CD4-positive, CD25-positive, alpha-beta regulatory T cell (primary cell): Measurements from ENCODE around the gene P2RX2. TPM values are rescaled to one million over a fixed set of nuclear protein-coding genes. Genes with fewer than 3 reads are reported as not detected.

ENCODE experiments used
- ATAC-seq, 2 donors: fragments of 150-1000 bp; cut with Tn5 transposase; one replicate each; pipeline ENCODE4 v1.10.0; 2021; ENCODE audit warnings: low read depth in 2 of 2, moderate number of reproducible peaks in 2 of 2, moderate library complexity in 1 of 2
- DNase-seq, 3 donors: peaks; one replicate each; pipeline versions ENCODE4 v3.0.0 to v3.0.0-alpha.2; 2012 to 2022; ENCODE audit warnings: mixed read lengths in 1 of 3
- H3K27ac ChIP-seq: one replicate; pipeline ENCODE4 v1.7.0; 2013; ENCODE audit warnings: mild to moderate bottlenecking, low read length; ENCODE audit not compliant: insufficient read depth, poor library complexity, severe bottlenecking
- H3K27me3 ChIP-seq: one replicate; pipeline ENCODE4 v1.7.0; 2013; ENCODE audit warnings: low read length; ENCODE audit not compliant: control insufficient read depth, insufficient read depth
- H3K36me3 ChIP-seq: one replicate; pipeline ENCODE4 v1.7.0; 2013; ENCODE audit warnings: mild to moderate bottlenecking, low read length, moderate library complexity; ENCODE audit not compliant: control insufficient read depth, insufficient read depth
- H3K4me1 ChIP-seq: 2 replicates; pipeline ENCODE4 v1.7.0; 2013; ENCODE audit warnings: mild to moderate bottlenecking, low read length; ENCODE audit not compliant: insufficient read depth, control insufficient read depth, poor library complexity, severe bottlenecking
- H3K4me3 ChIP-seq: one replicate; pipeline ENCODE4 v1.7.0; 2013; ENCODE audit warnings: low read depth, mild to moderate bottlenecking, low read length, moderate library complexity
- H3K9me3 ChIP-seq, 2 experiments: 1 replicate in 1 of 2; 2 replicates in 1 of 2; pipeline ENCODE4 v1.7.0; 2013; ENCODE audit warnings: low read length in 2 of 2, mild to moderate bottlenecking in 1 of 2, moderate library complexity in 1 of 2; ENCODE audit not compliant: control insufficient read depth in 2 of 2
- H3K27ac Mint-ChIP-seq, 3 donors: one replicate each; pipeline ENCODE4 v1.8.0; 2020 to 2022; ENCODE audit warnings: mild to moderate bottlenecking in 3 of 3, mixed read lengths in 3 of 3, moderate library complexity in 2 of 3
- H3K27me3 Mint-ChIP-seq: one replicate; pipeline ENCODE4 v1.8.0; 2022; ENCODE audit warnings: mild to moderate bottlenecking, mixed read lengths
- H3K36me3 Mint-ChIP-seq: one replicate; pipeline ENCODE4 v1.8.0; 2020; ENCODE audit warnings: mixed read lengths
- H3K4me1 Mint-ChIP-seq, 4 donors: one replicate each; pipeline ENCODE4 v1.8.0; 2020 to 2022; ENCODE audit warnings: mixed read lengths in 4 of 4, mild to moderate bottlenecking in 1 of 4
- H3K4me3 Mint-ChIP-seq, 4 donors: one replicate each; pipeline ENCODE4 v1.8.0; 2020 to 2022; ENCODE audit warnings: mild to moderate bottlenecking in 4 of 4, mixed read lengths in 4 of 4, moderate library complexity in 3 of 4
- H3K9me3 Mint-ChIP-seq, 7 donors: one replicate each; pipeline ENCODE4 v1.8.0; 2020 to 2022; ENCODE audit warnings: mixed read lengths in 7 of 7, mild to moderate bottlenecking in 3 of 7, moderate library complexity in 2 of 7
- polyA plus RNA-seq, 4 donors: library from polyadenylated mRNA; unstranded; fragments of 300-500 nt; fragmentation: Illumina TruSeq; gene quantifications; one replicate each; pipeline ENCODE4 v1.2.3, GENCODE V29; 2021
- total RNA-seq: library from RNA; stranded (reverse); gene quantifications from one replicate; pipeline ENCODE4 v1.2.3, GENCODE V29; 2022

P2RX2 gene
- total and polyA plus RNA-seq, 5 donors from 2014 or later, result not detected

DNA sequence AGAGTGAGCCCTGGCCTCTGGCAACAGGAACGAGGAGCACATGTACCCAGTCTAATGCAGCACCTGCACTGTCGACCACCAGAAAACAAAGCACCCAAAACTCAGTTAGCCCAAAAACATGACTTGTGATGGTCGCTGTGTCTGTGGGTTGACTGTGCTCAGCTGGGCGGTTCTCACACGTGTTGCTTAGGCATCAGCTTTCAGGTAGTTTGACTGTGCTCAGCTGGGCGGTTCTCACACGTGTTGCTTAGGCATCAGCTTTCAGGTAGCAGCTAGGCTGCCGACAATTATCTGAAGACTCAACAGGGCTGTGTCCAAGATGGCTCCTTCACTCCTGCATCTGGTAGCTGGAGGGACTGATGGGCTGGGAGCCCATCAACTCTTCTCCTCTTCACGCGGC lies 7.0 kb upstream of the P2RX2 start:
- H3K27me3 ChIP-seq, result peaks cover 9% of the 10 kb centered on the region
- no peak overlapping the region for H3K27ac ChIP-seq
- Mint-ChIP-seq H3K4me3 (no peak overlapping the region), H3K27me3 (peaks cover 74% of the 10 kb centered on the region), H3K4me1 (peaks cover 0 to 7% (median 6%) of the 10 kb centered on the region in 4 donors), H3K9me3 (peaks cover 0 to 7% (median 0%) of the 10 kb centered on the region in 7 donors), H3K36me3 (no peaks in the 10 kb centered on the region), H3K27ac (no peak overlapping the region)
- no peak for ATAC-seq
- no peaks in the 10 kb centered on the region for H3K4me1 ChIP-seq
- peaks cover 6 to 9% of the 10 kb centered on the region in 2 experiments for H3K9me3 ChIP-seq
- no peak overlapping the region for H3K4me3 ChIP-seq
- DNase-seq, result no peak
- no peaks in the 10 kb centered on the region for H3K36me3 ChIP-seq

DNA sequence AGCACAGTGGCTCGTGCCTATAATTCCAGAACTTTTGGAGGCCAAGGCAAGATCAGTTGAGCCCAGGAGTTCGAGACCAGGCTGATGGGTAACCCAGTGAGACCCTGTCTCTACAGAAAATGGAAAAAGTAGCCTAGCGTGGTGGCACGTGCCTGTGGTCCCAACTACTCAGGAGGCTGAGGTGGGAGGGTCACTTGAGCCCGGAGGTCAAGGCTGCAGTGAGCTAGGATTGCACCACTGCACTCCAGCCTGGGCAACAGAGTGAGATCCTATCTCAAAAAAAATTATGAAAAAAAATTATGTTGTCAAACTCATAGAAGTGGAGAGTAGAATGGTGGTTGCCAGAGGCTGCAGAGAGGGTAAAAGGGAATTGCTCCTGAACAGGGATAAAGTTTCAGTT lies 4.5 kb upstream of the P2RX2 start:
- Mint-ChIP-seq H3K27ac (no peak overlapping the region), H3K27me3 (peaks cover 72% of the 10 kb centered on the region), H3K4me1 (peaks cover 0 to 14% (median 10%) of the 10 kb centered on the region in 4 donors), H3K9me3 (peaks cover 0 to 10% (median 0%) of the 10 kb centered on the region in 7 donors), H3K4me3 (peak overlapping the region in 1 of 4 donors; percentile 15), H3K36me3 (peaks cover 3% of the 10 kb centered on the region)
- Histone ChIP-seq H3K27ac (no peak overlapping the region), H3K36me3 (no peaks in the 10 kb centered on the region), H3K27me3 (peaks cover 18% of the 10 kb centered on the region), H3K4me3 (no peak overlapping the region), H3K9me3 (peaks cover 13 to 21% of the 10 kb centered on the region in 2 experiments), H3K4me1 (no peaks in the 10 kb centered on the region)
- ATAC-seq (no peak), DNase-seq (no peak)

DNA sequence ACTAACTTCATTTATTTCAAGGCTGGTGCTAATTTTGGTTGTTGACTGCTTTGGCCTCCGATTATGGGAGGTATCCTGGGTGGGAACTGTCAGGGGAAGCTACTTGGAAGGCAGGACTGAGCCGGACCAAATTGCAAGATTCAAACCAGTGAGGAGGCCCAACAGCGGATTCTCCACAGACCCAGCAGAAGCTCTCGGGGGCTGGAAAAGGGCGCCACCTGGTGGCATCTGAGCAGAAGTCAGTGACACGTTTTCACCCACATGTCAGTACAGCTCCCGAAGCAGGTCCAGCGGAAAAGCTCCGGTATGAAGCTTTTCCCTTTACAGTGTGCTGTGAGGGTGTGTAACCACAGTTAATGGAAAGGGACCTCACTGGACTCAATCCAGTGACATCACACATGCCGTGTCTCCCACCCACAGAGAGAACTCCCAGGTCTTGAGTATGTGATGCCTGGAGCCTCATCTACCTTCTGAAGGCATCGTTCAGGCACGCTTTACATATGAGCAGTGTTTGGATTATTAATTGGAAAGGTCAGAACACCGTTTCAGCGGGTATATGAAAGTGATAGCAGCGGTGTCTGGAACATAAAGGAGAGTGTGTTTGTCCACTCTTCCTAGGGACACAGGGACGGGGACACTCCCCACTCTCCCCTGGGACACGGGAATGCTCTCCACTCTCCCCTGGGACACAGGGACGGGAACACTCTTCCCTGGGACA lies 3.6 kb upstream of the P2RX2 start:
- Histone ChIP-seq H3K9me3 (peaks cover 13 to 21% of the 10 kb centered on the region in 2 experiments), H3K4me3 (no peak overlapping the region), H3K4me1 (no peaks in the 10 kb centered on the region), H3K27ac (no peak overlapping the region), H3K27me3 (peaks cover 18% of the 10 kb centered on the region), H3K36me3 (no peaks in the 10 kb centered on the region)
- H3K4me1 Mint-ChIP-seq, result peaks cover 0 to 14% (median 10%) of the 10 kb centered on the region in 4 donors
- DNase-seq (peak; percentile 60 to 82 (median 76)), ATAC-seq (peak; percentile 69 to 80)
- peaks cover 3% of the 10 kb centered on the region for H3K36me3 Mint-ChIP-seq
- H3K27me3 Mint-ChIP-seq, result peaks cover 63% of the 10 kb centered on the region
- H3K27ac Mint-ChIP-seq, result no peak overlapping the region
- H3K9me3 Mint-ChIP-seq, result peaks cover 0 to 10% (median 0%) of the 10 kb centered on the region in 7 donors
- no peak overlapping the region for H3K4me3 Mint-ChIP-seq

DNA sequence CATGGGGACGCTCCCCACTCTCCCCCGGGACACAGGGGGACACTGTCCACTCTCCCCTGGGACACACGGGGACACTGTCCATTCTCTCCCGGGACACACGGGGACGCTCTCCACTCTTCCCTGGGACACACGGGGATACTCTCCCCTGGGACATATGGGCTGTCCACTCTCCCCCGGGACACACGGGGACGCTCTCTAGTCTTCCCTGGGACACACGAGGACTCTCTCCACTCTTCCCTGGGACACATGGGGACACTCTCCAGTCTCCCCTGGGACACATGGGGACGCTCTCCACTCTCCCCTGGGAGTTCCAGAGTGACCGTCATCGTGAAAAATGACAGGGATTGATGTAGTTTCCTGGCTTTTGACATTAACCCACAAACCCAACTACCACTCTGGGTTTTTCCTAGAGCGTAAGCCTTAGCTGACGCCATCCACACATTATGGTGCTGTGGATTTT lies 3.0 kb upstream of the P2RX2 start:
- H3K27ac ChIP-seq, result no peak overlapping the region
- H3K4me1 ChIP-seq, result no peaks in the 10 kb centered on the region
- H3K36me3 ChIP-seq, result no peaks in the 10 kb centered on the region
- H3K4me1 Mint-ChIP-seq, result peaks cover 0 to 12% (median 8%) of the 10 kb centered on the region in 4 donors
- peaks cover 0 to 10% (median 0%) of the 10 kb centered on the region in 7 donors for H3K9me3 Mint-ChIP-seq
- peaks cover 58% of the 10 kb centered on the region for H3K27me3 Mint-ChIP-seq
- H3K4me3 Mint-ChIP-seq, result no peak overlapping the region
- H3K36me3 Mint-ChIP-seq, result peaks cover 3% of the 10 kb centered on the region
- peaks cover 18% of the 10 kb centered on the region for H3K27me3 ChIP-seq
- H3K9me3 ChIP-seq, result peaks cover 13 to 21% of the 10 kb centered on the region in 2 experiments
- H3K4me3 ChIP-seq, result no peak overlapping the region
- ATAC-seq, result no peak
- peak overlapping the region in 1 of 3 donors; percentile 49 for H3K27ac Mint-ChIP-seq
- DNase-seq, result no peak

DNA sequence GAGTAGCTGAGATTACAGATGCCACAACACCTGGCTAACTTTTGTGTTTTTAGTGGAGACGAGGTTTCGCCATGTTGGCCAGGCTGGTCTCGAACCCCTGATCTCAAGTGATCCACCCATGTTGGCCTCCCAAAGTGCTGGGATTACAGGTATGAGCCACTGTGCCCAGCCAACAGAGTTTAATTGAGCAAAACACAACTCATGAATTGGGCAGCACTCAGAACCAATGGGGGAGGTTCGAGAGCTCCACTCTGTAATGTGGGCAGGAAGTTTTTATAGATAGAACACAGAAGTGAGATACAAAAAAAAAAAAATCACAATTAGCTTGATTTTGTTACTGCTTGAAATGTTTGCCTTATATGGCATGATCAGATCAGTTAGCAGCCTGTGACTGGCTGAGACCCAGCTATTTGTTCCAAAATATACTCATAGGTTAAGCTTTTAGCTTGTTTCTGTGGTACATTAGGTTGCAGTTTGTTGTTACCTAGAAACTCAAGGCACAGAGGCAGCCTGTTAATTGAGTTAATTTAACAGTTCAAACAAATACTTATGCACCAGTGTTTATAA lies 1.4 kb upstream of the P2RX2 start:
- Histone ChIP-seq H3K9me3 (peaks cover 13 to 21% of the 10 kb centered on the region in 2 experiments), H3K27me3 (peaks cover 18% of the 10 kb centered on the region), H3K4me3 (no peak overlapping the region), H3K4me1 (no peaks in the 10 kb centered on the region), H3K27ac (no peak overlapping the region), H3K36me3 (no peaks in the 10 kb centered on the region)
- peaks cover 0 to 12% (median 7%) of the 10 kb centered on the region in 4 donors for H3K4me1 Mint-ChIP-seq
- peaks cover 3% of the 10 kb centered on the region for H3K36me3 Mint-ChIP-seq
- ATAC-seq (no peak), DNase-seq (no peak)
- H3K27me3 Mint-ChIP-seq, result peaks cover 47% of the 10 kb centered on the region
- H3K27ac Mint-ChIP-seq, result no peak overlapping the region
- no peak overlapping the region for H3K4me3 Mint-ChIP-seq
- H3K9me3 Mint-ChIP-seq, result peaks cover 0 to 12% (median 0%) of the 10 kb centered on the region in 7 donors

DNA sequence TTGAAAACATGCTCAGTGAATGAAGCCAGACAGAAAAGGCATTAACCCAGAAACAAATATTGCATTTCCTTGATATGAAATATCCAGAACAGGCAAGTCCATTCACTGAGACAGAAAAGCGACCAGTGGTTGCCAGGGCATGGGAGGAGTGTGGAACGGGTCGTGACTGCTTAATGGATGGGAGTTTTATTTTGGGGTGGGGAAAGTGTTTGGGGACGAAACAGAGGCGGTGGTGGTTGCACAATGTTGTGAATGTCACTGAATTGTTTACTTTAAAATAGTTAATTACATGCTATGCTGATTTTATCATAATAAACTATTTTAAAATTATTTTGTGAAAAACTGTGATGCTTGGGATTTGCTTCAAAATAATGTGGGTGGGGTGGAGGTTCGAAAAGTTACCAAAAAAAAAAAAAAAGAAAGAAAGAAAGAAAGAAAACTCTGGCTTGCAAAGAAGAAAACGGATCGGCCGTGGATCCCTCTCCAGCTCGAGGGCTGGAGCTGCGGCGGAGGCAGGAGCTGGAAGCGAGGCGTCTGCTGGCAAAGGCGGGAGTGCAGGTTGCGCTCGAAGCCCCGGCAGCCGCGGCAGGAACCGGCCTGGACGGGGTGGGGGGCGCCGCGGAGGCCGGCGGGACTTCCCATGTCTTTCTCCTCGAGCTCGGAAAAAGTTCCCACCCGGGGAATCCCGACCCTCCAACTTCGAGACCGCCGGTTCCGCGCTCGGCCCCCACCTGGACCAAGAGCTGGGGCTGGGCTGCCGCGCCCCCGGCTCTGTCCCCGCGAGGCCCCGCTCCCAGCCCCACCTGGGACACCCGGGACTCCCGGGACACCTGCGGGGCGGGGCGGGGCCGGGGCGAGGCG lies 524 bp upstream of the P2RX2 start:
- ATAC-seq, result no peak

DNA sequence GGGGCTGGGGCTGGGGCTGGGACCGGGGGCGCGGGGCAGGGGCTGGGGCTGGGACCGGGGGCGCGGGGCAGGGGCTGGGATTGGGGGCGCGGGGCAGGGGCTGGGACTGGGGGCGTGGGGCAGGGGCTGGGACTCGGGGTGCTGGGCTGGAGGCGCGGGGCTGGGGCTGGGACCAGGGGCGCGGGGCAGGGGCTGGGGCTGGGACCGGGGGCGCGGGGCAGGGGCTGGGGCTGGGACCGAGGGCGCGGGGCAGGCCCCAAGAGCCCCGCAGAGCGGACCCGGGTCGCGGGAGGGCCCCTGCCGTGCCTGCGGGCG lies 452 bp downstream of the P2RX2 start:
- no peaks in the 10 kb centered on the region for H3K4me1 ChIP-seq

More for the DNA sequence above, 524 bp upstream of the P2RX2 start:
- Mint-ChIP-seq H3K4me3 (peak overlapping the region in 1 of 4 donors; percentile 42), H3K9me3 (peaks cover 0 to 12% (median 0%) of the 10 kb centered on the region in 7 donors), H3K27me3 (peaks cover 39% of the 10 kb centered on the region), H3K4me1 (peaks cover 0 to 15% (median 7%) of the 10 kb centered on the region in 4 donors), H3K27ac (peak overlapping the region in 1 of 3 donors; percentile 69), H3K36me3 (peaks cover 6% of the 10 kb centered on the region)
- no peak overlapping the region for H3K27ac ChIP-seq
- no peaks in the 10 kb centered on the region for H3K36me3 ChIP-seq
- peaks cover 13 to 21% of the 10 kb centered on the region in 2 experiments for H3K9me3 ChIP-seq
- peaks cover 18% of the 10 kb centered on the region for H3K27me3 ChIP-seq
- no peaks in the 10 kb centered on the region for H3K4me1 ChIP-seq
- H3K4me3 ChIP-seq, result no peak overlapping the region
- DNase-seq, result no peak

More for the DNA sequence above, 452 bp downstream of the P2RX2 start:
- H3K4me3 Mint-ChIP-seq, result no peak overlapping the region
- H3K9me3 ChIP-seq, result peaks cover 13 to 21% of the 10 kb centered on the region in 2 experiments
- DNase-seq (no peak), ATAC-seq (no peak)
- peaks cover 31% of the 10 kb centered on the region for H3K27me3 Mint-ChIP-seq
- peaks cover 6% of the 10 kb centered on the region for H3K36me3 Mint-ChIP-seq
- H3K9me3 Mint-ChIP-seq, result peaks cover 0 to 12% (median 0%) of the 10 kb centered on the region in 7 donors
- H3K27ac Mint-ChIP-seq, result no peak overlapping the region
- H3K4me3 ChIP-seq, result no peak overlapping the region
- H3K36me3 ChIP-seq, result no peaks in the 10 kb centered on the region
- no peak overlapping the region for H3K27ac ChIP-seq
- H3K4me1 Mint-ChIP-seq, result peaks cover 0 to 15% (median 7%) of the 10 kb centered on the region in 4 donors
- H3K27me3 ChIP-seq, result peaks cover 18% of the 10 kb centered on the region
